ES-I3 (cell line): ENCODE data around the gene TMEM150C.
"Not testable (repeated sequence)": the region's sequence is repeated elsewhere in the genome, so short reads cannot be mapped to it uniquely, and the experiment has no call there.

ENCODE experiments used
- H3K36me3 ChIP-seq: 2 replicates; pipeline ENCODE4 v1.6.1; 2013; ENCODE audit warnings: mild to moderate bottlenecking, low read length, control low read depth, moderate library complexity; ENCODE audit not compliant: insufficient read depth
- H3K4me1 ChIP-seq: 2 replicates; pipeline ENCODE4 v1.6.1; 2013; ENCODE audit warnings: mild to moderate bottlenecking, control low read depth, low read length; ENCODE audit not compliant: insufficient read depth
- H3K9ac ChIP-seq: 2 replicates; pipeline ENCODE4 v1.6.1; 2013; ENCODE audit warnings: low read depth, mild to moderate bottlenecking, low read length, moderate library complexity
- H3K9me3 ChIP-seq: 2 replicates; pipeline ENCODE4 v1.6.1; 2013; ENCODE audit warnings: mild to moderate bottlenecking, low read length, moderate library complexity; ENCODE audit not compliant: control insufficient read depth, insufficient read depth

TMEM150C gene

GRCh38 chr4:82553020-82553419 is 8.8 kb downstream of the TMEM150C start:
- Histone ChIP-seq H3K9ac (no peak overlapping the region), H3K4me1 (no peaks in the 10 kb centered on the region), H3K9me3 (no peaks in the 10 kb centered on the region), H3K36me3 (no peaks in the 10 kb centered on the region)

- H3K4me1 ChIP-seq, result no peaks in the 10 kb centered on the region
- H3K9ac ChIP-seq, result no peak overlapping the region
- H3K36me3 ChIP-seq, result no peaks in the 10 kb centered on the region
- H3K9me3 ChIP-seq, result no peaks in the 10 kb centered on the region
These were observed 10.1 kb downstream of the TMEM150C start for GRCh38 chr4:82551734-82552133.

- H3K4me1 ChIP-seq, H3K9me3 ChIP-seq, H3K9ac ChIP-seq, H3K36me3 ChIP-seq: not testable (repeated sequence)
These were observed 13.9 kb downstream of the TMEM150C start for GRCh38 chr4:82547850-82548249.

GRCh38 chr4:82543131-82543530 is 18.7 kb downstream of the TMEM150C start:
- H3K36me3 ChIP-seq, result no peaks in the 10 kb centered on the region
- no peak overlapping the region for H3K9ac ChIP-seq
- no peaks in the 10 kb centered on the region for H3K9me3 ChIP-seq
- H3K4me1 ChIP-seq, result no peaks in the 10 kb centered on the region

GRCh38 chr4:82542642-82543041 is 19.1 kb downstream of the TMEM150C start:
- Histone ChIP-seq H3K9ac (no peak overlapping the region), H3K9me3 (no peaks in the 10 kb centered on the region), H3K36me3 (no peaks in the 10 kb centered on the region), H3K4me1 (no peaks in the 10 kb centered on the region)

- Histone ChIP-seq H3K9ac (no peak overlapping the region), H3K36me3 (no peaks in the 10 kb centered on the region), H3K9me3 (no peaks in the 10 kb centered on the region; the same call in 1 of the 2 replicates), H3K4me1 (peaks cover 14% of the 10 kb centered on the region; the same call in 1 of the 2 replicates)
These were observed 32.5 kb downstream of the TMEM150C start for GRCh38 chr4:82529322-82529721.

- no peak overlapping the region for H3K9ac ChIP-seq
- no peaks in the 10 kb centered on the region; the same call in 1 of the 2 replicates for H3K9me3 ChIP-seq
- no peaks in the 10 kb centered on the region for H3K36me3 ChIP-seq
- peaks cover 16% of the 10 kb centered on the region; the same call in 1 of the 2 replicates for H3K4me1 ChIP-seq
These were observed 32.9 kb downstream of the TMEM150C start for GRCh38 chr4:82528868-82529267.

- Histone ChIP-seq H3K9ac (no peak overlapping the region), H3K9me3 (no peaks in the 10 kb centered on the region; the same call in 1 of the 2 replicates), H3K4me1 (peaks cover 16% of the 10 kb centered on the region; the same call in 1 of the 2 replicates), H3K36me3 (no peaks in the 10 kb centered on the region)
These were observed 33.7 kb downstream of the TMEM150C start for GRCh38 chr4:82528074-82528473.

GRCh38 chr4:82525307-82525911 is 36.4 kb downstream of the TMEM150C start:
- Histone ChIP-seq H3K9me3 (no peaks in the 10 kb centered on the region; the same call in 1 of the 2 replicates), H3K36me3 (no peaks in the 10 kb centered on the region), H3K9ac (no peak overlapping the region)

GRCh38 chr4:82524570-82525152 is 37.1 kb downstream of the TMEM150C start:
- H3K36me3 ChIP-seq, result no peaks in the 10 kb centered on the region
- no peak overlapping the region for H3K9ac ChIP-seq
- no peaks in the 10 kb centered on the region for H3K9me3 ChIP-seq
- peaks cover 11% of the 10 kb centered on the region; the same call in 1 of the 2 replicates for H3K4me1 ChIP-seq

More at GRCh38 chr4:82525307-82525911, 36.4 kb downstream of the TMEM150C start:
- H3K4me1 ChIP-seq, result peaks cover 11% of the 10 kb centered on the region; the same call in 1 of the 2 replicates

GRCh38 chr4:82523179-82523578 is 38.6 kb downstream of the TMEM150C start:
- no peak overlapping the region; the same call in 1 of the 2 replicates for H3K9ac ChIP-seq

GRCh38 chr4:82522472-82522871 is 39.3 kb downstream of the TMEM150C start:
- Histone ChIP-seq H3K9me3 (no peaks in the 10 kb centered on the region), H3K4me1 (peaks cover 15% of the 10 kb centered on the region), H3K36me3 (no peaks in the 10 kb centered on the region), H3K9ac (no peak overlapping the region)

More at GRCh38 chr4:82523179-82523578, 38.6 kb downstream of the TMEM150C start:
- no peaks in the 10 kb centered on the region for H3K9me3 ChIP-seq
- H3K36me3 ChIP-seq, result no peaks in the 10 kb centered on the region
- peaks cover 11% of the 10 kb centered on the region; the same call in 1 of the 2 replicates for H3K4me1 ChIP-seq

GRCh38 chr4:82521283-82521682 is 40.5 kb downstream of the TMEM150C start:
- H3K9ac ChIP-seq, result no peak overlapping the region
- H3K36me3 ChIP-seq, result no peaks in the 10 kb centered on the region
- peaks cover 20% of the 10 kb centered on the region for H3K4me1 ChIP-seq
- no peaks in the 10 kb centered on the region for H3K9me3 ChIP-seq

GRCh38 chr4:82519776-82520175 is 42.0 kb downstream of the TMEM150C start:
- no peaks in the 10 kb centered on the region for H3K36me3 ChIP-seq
- no peak overlapping the region for H3K9ac ChIP-seq
- H3K4me1 ChIP-seq, result peaks cover 14% of the 10 kb centered on the region
- no peaks in the 10 kb centered on the region for H3K9me3 ChIP-seq

GRCh38 chr4:82519072-82519471 is 42.7 kb downstream of the TMEM150C start:
- Histone ChIP-seq H3K9me3 (no peaks in the 10 kb centered on the region), H3K36me3 (no peaks in the 10 kb centered on the region), H3K4me1 (peaks cover 8% of the 10 kb centered on the region), H3K9ac (no peak overlapping the region)
